K562 (cell line): ENCODE results near the gene DCTN5. TPM values are rescaled to one million over a fixed set of nuclear protein-coding genes. Genes with fewer than 3 reads are reported as not detected.

ENCODE experiments used
- ARID3A ChIP-seq: IDR thresholded peaks from 2 replicates; pipeline ENCODE4 v1.6.1; 2012; ENCODE audit warnings: low read depth, low read length, improper control_type of control experiment, borderline replicate concordance
- BACH1 ChIP-seq: fragments of 200-800 bp; sonication (Bioruptor generic); IDR thresholded peaks from 2 replicates; pipeline ENCODE4 v1.6.1; 2016; ENCODE audit warnings: missing genetic modification characterization, missing compliant biosample characterization
- BRF2 ChIP-seq: IDR thresholded peaks from 3 replicates; pipeline ENCODE4 v1.6.1; 2011; ENCODE audit warnings: borderline replicate concordance, mild to moderate bottlenecking; ENCODE audit not compliant: insufficient read length, insufficient read depth
- CHD1 ChIP-seq: fragments of 200-600 bp; sonication (generic); IDR thresholded peaks from one replicate; pipeline ENCODE4 v1.6.1; 2012; ENCODE audit warnings: mild to moderate bottlenecking, moderate library complexity, low read length, inconsistent platforms
- EP300 ChIP-seq: IDR thresholded peaks from 2 replicates; pipeline ENCODE4 v1.6.1; 2012; ENCODE audit warnings: low read length, improper control_type of control experiment
- ETV6 ChIP-seq, 3 experiments: fragments of 150-350 bp in 1 of 3; sonication (generic) in 1 of 3; formaldehyde crosslinking in 1 of 3; IDR thresholded peaks; 2 replicates each; pipeline versions ENCODE4 v1.6.1 to v1.8.0; 2014 to 2022; ENCODE audit warnings: borderline replicate concordance in 2 of 3, low read depth in 2 of 3, antibody characterized with exemption in 1 of 3, low read length in 1 of 3, mild to moderate bottlenecking in 1 of 3, missing genetic modification reagents in 1 of 3
- HMGXB4 ChIP-seq: sonication (generic); formaldehyde crosslinking; IDR thresholded peaks from 2 replicates; pipeline ENCODE4 v1.8.1; 2023; ENCODE audit warnings: mild to moderate bottlenecking, missing genetic modification reagents
- HOMEZ ChIP-seq: fragments of 250-450 bp; sonication (Bioruptor Pico); IDR thresholded peaks from 2 replicates; pipeline ENCODE4 v1.4.0; 2020; ENCODE audit warnings: mild to moderate bottlenecking, moderate library complexity
- MAFG ChIP-seq: fragments of 450-650 bp; conservative IDR thresholded peaks from 2 replicates; pipeline ENCODE4 v1.6.1; 2016; ENCODE audit warnings: missing genetic modification characterization, missing compliant biosample characterization
- NONO ChIP-seq, 2 experiments: fragments of 200-400 bp in 1 of 2; fragments of 450-650 bp in 1 of 2; formaldehyde crosslinking in 1 of 2; IDR thresholded peaks; 2 replicates each; pipeline ENCODE4 v1.6.1; 2017; ENCODE audit warnings: low read depth in 2 of 2, mild to moderate bottlenecking in 2 of 2, moderate library complexity in 2 of 2, low read length in 1 of 2
- PATZ1 ChIP-seq: fragments of 250-450 bp; sonication (Bioruptor Pico); IDR thresholded peaks from 2 replicates; pipeline ENCODE4 v1.5.0; 2020; ENCODE audit warnings: mild to moderate bottlenecking, borderline replicate concordance
- RAD51 ChIP-seq: fragments of 450-650 bp; IDR thresholded peaks from 2 replicates; pipeline ENCODE4 v1.7.1; 2016; ENCODE audit warnings: low read depth, mild to moderate bottlenecking, borderline replicate concordance
- RNF219 ChIP-seq: fragments of 250-450 bp; sonication (Bioruptor Pico); IDR thresholded peaks from 2 replicates; pipeline ENCODE4 v1.5.0; 2022; ENCODE audit warnings: mild to moderate bottlenecking
- SMARCC2 ChIP-seq: fragments of 450-650 bp; IDR thresholded peaks from 2 replicates; pipeline ENCODE4 v1.6.1; 2017; ENCODE audit warnings: antibody characterized with exemption, moderate library complexity, mild to moderate bottlenecking, low read depth
- TEAD2 ChIP-seq: fragments of 450-650 bp; IDR thresholded peaks from 2 replicates; pipeline ENCODE4 v1.6.1; 2016; ENCODE audit warnings: missing genetic modification characterization, control low read depth, missing compliant biosample characterization
- ZNF507 ChIP-seq: conservative IDR thresholded peaks from 2 replicates; pipeline ENCODE4 v1.6.1; 2017; ENCODE audit warnings: missing genetic modification characterization, missing compliant biosample characterization
- ZSCAN29 ChIP-seq: fragments of 450-650 bp; IDR thresholded peaks from 2 replicates; pipeline ENCODE4 v1.6.1; 2017
- polyA plus RNA-seq, 8 experiments: library from polyadenylated mRNA; depleted of rRNA in 4 of 8; stranded (reverse) in 5 of 8; unstranded in 3 of 8; fragments of >200 nt; fragmentation: Nextera tagmentation in 2 of 8; fragmentation: Illumina TruSeq in 1 of 8; extraction: Ambion mirVana in 2 of 8; extraction: Trizol in 1 of 8; gene quantifications; 2 replicates each; pipeline versions ENCODE4 v1.2.1 to v1.2.3, GENCODE V29; 2011 to 2014; ENCODE audit warnings: inconsistent platforms in 1 of 8, missing spikeins in 1 of 8
- total RNA-seq, 7 experiments: library from RNA; depleted of rRNA in 6 of 7; stranded (reverse); fragments of >200 nt in 6 of 7; fragmentation: Illumina TruSeq in 2 of 7; extraction: Trizol in 2 of 7; gene quantifications; 2 replicates each; pipeline versions ENCODE4 v1.2.1 to v1.2.3, GENCODE V29; 2011 to 2021; ENCODE audit warnings: low replicate concordance in 1 of 7

DCTN5 gene
- total and polyA plus RNA-seq, 9 of the 15 experiments (the other 6 are each of a cell fraction or from before 2014, with no cell fraction given) = 35.8 to 149 (median 75.9) TPM

- TF ChIP-seq CHD1 = no peak
- no peak for TF ChIP-seq ZSCAN29
- TF ChIP-seq MAFG = no peak
- no peak for TF ChIP-seq ZNF507 (tag)
- TF ChIP-seq EP300 = peak; percentile 88
- TF ChIP-seq TEAD2 (tag) = no peak
- TF ChIP-seq ARID3A = no peak
- TF ChIP-seq PATZ1 (CRISPR knock-in tag) = no peak
- no peak for TF ChIP-seq BACH1
- TF ChIP-seq NONO (IDR thresholded peaks at IDR 0.05; ENCODE audit: low read depth in 2 of 2, low read length in 1 of 2) = 0 out of 4 replicates have a peak, but pooled peaks of 1 of the 2 experiments have one; percentile 23
- TF ChIP-seq HMGXB4 = no peak
- TF ChIP-seq HOMEZ (CRISPR knock-in tag) = no peak
- TF ChIP-seq RAD51 = no peak
- no peak for TF ChIP-seq ETV6 (IDR thresholded peaks at IDR 0.05; ENCODE audit: borderline replicate concordance in 1 of 2, low read depth in 2 of 2, low read length in 1 of 2)
- TF ChIP-seq ETV6 (CRISPR knock-in tag; IDR thresholded peaks at IDR 0.05; ENCODE audit: borderline replicate concordance) = no peak
- no peak for TF ChIP-seq BRF2
- 0 out of 2 replicates have a peak, but pooled peaks have one; percentile 56 for TF ChIP-seq SMARCC2
- no peak for TF ChIP-seq RNF219 (CRISPR knock-in tag)
These were observed 26.0 kb downstream of the DCTN5 start (continued) for GRCh38 chr16:23667355-23667659.
